OCI-LY3 (cell line): ENCODE data around the gene FBXW8.

Experiments used
- H2AFZ ChIP-seq: fragments of 200-600, 300-600 bp; shearing (Covaris generic); 2 replicates; pipeline ENCODE4 v1.6.0; 2014; ENCODE audit warnings: antibody characterized with exemption, low read depth, low read length
- H3K27ac ChIP-seq: fragments of 200-600, 300-600 bp; sonication (generic); 2 replicates; pipeline ENCODE4 v1.5.1; 2014; ENCODE audit warnings: mild to moderate bottlenecking, low read length, moderate library complexity, mixed read lengths
- H3K27me3 ChIP-seq: fragments of 200-600, 300-600 bp; sonication (generic); 2 replicates; pipeline ENCODE4 v1.6.1; 2014; ENCODE audit warnings: low read depth, low read length, mixed read lengths
- H3K36me3 ChIP-seq: fragments of 200-600, 300-600 bp; sonication (generic); replicated peaks from 2 replicates; pipeline ENCODE3; 2014; ENCODE audit warnings: low read depth, low read length, mixed read lengths
- H3K4me1 ChIP-seq: fragments of 300-600, 200-600 bp; sonication (generic); 2 replicates; pipeline ENCODE4 v1.6.1; 2014; ENCODE audit warnings: low read length, mixed read lengths
- H3K4me2 ChIP-seq: fragments of 200-600, 300-600 bp; sonication (generic); 2 replicates; pipeline ENCODE4 v1.6.1; 2014; ENCODE audit warnings: low read length, mixed read lengths
- H3K4me3 ChIP-seq: fragments of 300-600, 200-600 bp; sonication (generic); 2 replicates; pipeline ENCODE4 v1.5.1; 2014; ENCODE audit warnings: antibody characterized with exemption, mild to moderate bottlenecking, low read length, moderate library complexity
- H3K79me2 ChIP-seq: fragments of 300-600, 200-600 bp; shearing (Covaris generic); 2 replicates; pipeline ENCODE4 v1.6.1; 2014; ENCODE audit warnings: mild to moderate bottlenecking, low read length, mixed read lengths
- H3K9ac ChIP-seq: fragments of 300-600, 200-600 bp; shearing (Covaris generic); 2 replicates; pipeline ENCODE4 v1.6.0; 2014; ENCODE audit warnings: mild to moderate bottlenecking, low read length, moderate library complexity
- H3K9me3 ChIP-seq: fragments of 200-600, 300-600 bp; shearing (Covaris generic); 2 replicates; pipeline ENCODE4 v1.6.1; 2014; ENCODE audit warnings: low read length, mixed read lengths; ENCODE audit not compliant: insufficient read depth
- H4K20me1 ChIP-seq: fragments of 200-600, 300-600 bp; sonication (generic); 2 replicates; pipeline ENCODE4 v1.6.1; 2016; ENCODE audit warnings: low read length, mixed read lengths; ENCODE audit not compliant: insufficient read depth
- EZH2phosphoT487 ChIP-seq: fragments of 200-600 bp; shearing (Covaris generic); IDR thresholded peaks from 2 replicates; pipeline ENCODE4 v1.6.1; 2018; ENCODE audit warnings: antibody characterized with exemption, mixed run types, low read depth
- TF ChIP-seq, protein P1 (sequence below): fragments of 200-600, 300-600 bp; sonication (generic); IDR thresholded peaks from 2 replicates; pipeline ENCODE4 v1.5.1; 2014; ENCODE audit warnings: antibody characterized with exemption, low read length, low read depth

FBXW8 gene

GRCh38 chr12:117003883-117004404, 93.2 kb downstream of the FBXW8 start:
- Histone ChIP-seq H3K4me2 (no peak overlapping the region), H3K4me3 (no peak overlapping the region), H3K79me2 (no peaks in the 10 kb centered on the region), H3K9me3 (no peaks in the 10 kb centered on the region), H3K4me1 (no peaks in the 10 kb centered on the region), H3K27me3 (no peaks in the 10 kb centered on the region), H3K27ac (no peak overlapping the region), H4K20me1 (no peaks in the 10 kb centered on the region), H3K9ac (no peak overlapping the region), H2AFZ (no peak overlapping the region), H3K36me3 (peaks cover 23% of the 10 kb centered on the region)
- TF ChIP-seq, protein P1, sequence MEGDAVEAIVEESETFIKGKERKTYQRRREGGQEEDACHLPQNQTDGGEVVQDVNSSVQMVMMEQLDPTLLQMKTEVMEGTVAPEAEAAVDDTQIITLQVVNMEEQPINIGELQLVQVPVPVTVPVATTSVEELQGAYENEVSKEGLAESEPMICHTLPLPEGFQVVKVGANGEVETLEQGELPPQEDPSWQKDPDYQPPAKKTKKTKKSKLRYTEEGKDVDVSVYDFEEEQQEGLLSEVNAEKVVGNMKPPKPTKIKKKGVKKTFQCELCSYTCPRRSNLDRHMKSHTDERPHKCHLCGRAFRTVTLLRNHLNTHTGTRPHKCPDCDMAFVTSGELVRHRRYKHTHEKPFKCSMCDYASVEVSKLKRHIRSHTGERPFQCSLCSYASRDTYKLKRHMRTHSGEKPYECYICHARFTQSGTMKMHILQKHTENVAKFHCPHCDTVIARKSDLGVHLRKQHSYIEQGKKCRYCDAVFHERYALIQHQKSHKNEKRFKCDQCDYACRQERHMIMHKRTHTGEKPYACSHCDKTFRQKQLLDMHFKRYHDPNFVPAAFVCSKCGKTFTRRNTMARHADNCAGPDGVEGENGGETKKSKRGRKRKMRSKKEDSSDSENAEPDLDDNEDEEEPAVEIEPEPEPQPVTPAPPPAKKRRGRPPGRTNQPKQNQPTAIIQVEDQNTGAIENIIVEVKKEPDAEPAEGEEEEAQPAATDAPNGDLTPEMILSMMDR, result no peak
- no peak for TF ChIP-seq EZH2phosphoT487

- no peaks in the 10 kb centered on the region for H3K79me2 ChIP-seq
- no peak overlapping the region for H3K4me3 ChIP-seq
- no peaks in the 10 kb centered on the region for H4K20me1 ChIP-seq
- H3K9me3 ChIP-seq, result no peaks in the 10 kb centered on the region
- H2AFZ ChIP-seq, result no peak overlapping the region
- no peak overlapping the region for H3K4me2 ChIP-seq
- peaks cover 23% of the 10 kb centered on the region for H3K36me3 ChIP-seq
- no peak overlapping the region for H3K27ac ChIP-seq
- no peaks in the 10 kb centered on the region for H3K27me3 ChIP-seq
- no peak overlapping the region for H3K9ac ChIP-seq
- no peak for TF ChIP-seq EZH2phosphoT487
- TF ChIP-seq, protein P1, result no peak
- no peaks in the 10 kb centered on the region for H3K4me1 ChIP-seq
These were observed 94.8 kb downstream of the FBXW8 start for GRCh38 chr12:117005417-117006046.

DNA sequence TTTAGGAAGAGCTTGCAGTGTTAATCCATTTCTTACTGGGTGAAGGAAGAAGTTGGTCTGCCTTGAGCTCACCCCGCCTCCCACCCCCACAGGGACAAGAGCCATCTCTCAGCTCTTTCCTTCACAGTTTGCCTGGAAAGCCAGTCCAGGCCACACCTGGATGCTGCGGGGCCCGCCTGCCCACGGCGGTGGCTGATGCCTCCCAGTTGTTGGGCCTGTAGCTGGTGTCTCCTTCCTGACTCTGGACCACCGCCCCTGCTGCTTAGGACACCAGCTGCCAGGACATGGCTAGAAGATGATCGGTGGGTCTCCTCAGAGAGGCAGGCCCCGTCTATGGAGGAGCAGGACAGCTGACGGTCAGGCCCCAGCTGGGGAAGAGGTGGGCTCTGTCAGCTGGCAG, 95.6 kb downstream of the FBXW8 start:
- Histone ChIP-seq H3K9me3 (no peaks in the 10 kb centered on the region), H3K4me2 (no peak overlapping the region), H3K27me3 (no peaks in the 10 kb centered on the region), H3K27ac (no peak overlapping the region), H3K9ac (no peak overlapping the region), H4K20me1 (no peaks in the 10 kb centered on the region), H3K36me3 (peaks cover 23% of the 10 kb centered on the region), H2AFZ (no peak overlapping the region), H3K79me2 (no peaks in the 10 kb centered on the region), H3K4me1 (no peaks in the 10 kb centered on the region), H3K4me3 (no peak overlapping the region)
- TF ChIP-seq, protein P1, result no peak
- TF ChIP-seq EZH2phosphoT487, result no peak

DNA sequence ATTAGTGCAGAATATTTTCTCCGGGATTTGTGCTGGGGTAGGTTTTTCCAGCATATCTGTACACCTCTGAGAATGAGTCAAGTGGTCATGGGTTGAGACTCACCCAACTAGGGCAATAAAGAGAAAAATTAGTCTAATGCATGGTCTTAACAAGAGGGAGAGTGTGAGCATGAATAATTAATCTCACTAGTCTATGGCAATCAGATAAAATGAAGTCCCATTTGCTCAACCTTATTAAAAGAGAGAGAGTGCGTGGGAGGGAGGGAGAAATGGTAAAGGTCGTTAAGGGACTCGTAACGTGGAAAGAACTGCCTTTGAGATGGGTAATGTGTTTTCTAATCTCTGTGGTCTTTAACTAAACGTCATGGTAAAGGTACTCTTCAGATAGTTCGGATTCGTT, 96.8 kb downstream of the FBXW8 start:
- H4K20me1 ChIP-seq, result no peaks in the 10 kb centered on the region
- H3K27ac ChIP-seq, result no peak overlapping the region
- H3K9ac ChIP-seq, result no peak overlapping the region
- no peaks in the 10 kb centered on the region for H3K9me3 ChIP-seq
- TF ChIP-seq, protein P1, result no peak
- no peak for TF ChIP-seq EZH2phosphoT487
- H3K4me3 ChIP-seq, result no peak overlapping the region
- peaks cover 8% of the 10 kb centered on the region for H3K4me1 ChIP-seq
- H3K27me3 ChIP-seq, result no peaks in the 10 kb centered on the region
- H3K36me3 ChIP-seq, result peaks cover 27% of the 10 kb centered on the region
- H3K79me2 ChIP-seq, result no peaks in the 10 kb centered on the region
- H3K4me2 ChIP-seq, result no peak overlapping the region
- no peak overlapping the region for H2AFZ ChIP-seq
